ENCODE results near the gene ZC3H15.

The ZC3H15 gene

GRCh38 chr2:186456941-186457340 is 29.1 kb upstream of the ZC3H15 start:
- H3K36me3 ChIP-seq (ENCODE audit: control insufficient read depth in 1 of 2, insufficient read depth in 2 of 2, low read depth in 1 of 2, low read length in 2 of 2): peaks cover 0 to 5% of the 10 kb centered on the region in 2 experiments
- no peak overlapping the region for H2BK12ac ChIP-seq (ENCODE audit: low read length in 2 of 2)
- DNase-seq: no peak
- H3K9me3 ChIP-seq (ENCODE audit: control insufficient read depth, low read length): no peaks in the 10 kb centered on the region
- no peaks in the 10 kb centered on the region for H3K79me1 ChIP-seq (replicated peaks; ENCODE audit: low read length, poor library complexity, severe bottlenecking)
- H3K23ac ChIP-seq (ENCODE audit: low read length in 2 of 2): no peak overlapping the region
- no peak overlapping the region for H3K4me3 ChIP-seq (ENCODE audit: insufficient read depth in 1 of 2, low read depth in 1 of 2, low read length in 2 of 2)
- 71% methylated on average over 1 of the region's 4 CpGs for WGBS
- H2AFZ ChIP-seq (ENCODE audit: low read depth, low read length): no peak overlapping the region
- no peak overlapping the region for H3K9ac ChIP-seq (ENCODE audit: low read length)
- no peak overlapping the region for H2BK5ac ChIP-seq (ENCODE audit: low read depth, low read length, poor library complexity, severe bottlenecking)
- H3K27ac ChIP-seq (ENCODE audit: low read length, poor library complexity, severe bottlenecking): no peak overlapping the region
- H4K8ac ChIP-seq (ENCODE audit: low read length): no peak overlapping the region
- H2BK15ac ChIP-seq (ENCODE audit: low read depth, poor library complexity, severe bottlenecking): no peak overlapping the region
- H3K27me3 ChIP-seq (ENCODE audit: control insufficient read depth in 1 of 2, insufficient read depth in 1 of 2, low read length in 2 of 2): no peaks in the 10 kb centered on the region
- H3K4ac ChIP-seq (ENCODE audit: low read depth in 1 of 2, low read length in 2 of 2): no peak overlapping the region
- H3K4me1 ChIP-seq (ENCODE audit: control insufficient read depth, insufficient read depth, low read depth, low read length): no peaks in the 10 kb centered on the region
- H2BK120ac ChIP-seq (ENCODE audit: low read depth, low read length): no peak overlapping the region
- H3K14ac ChIP-seq (ENCODE audit: low read length in 2 of 2): no peak overlapping the region
- H4K91ac ChIP-seq (ENCODE audit: low read length): no peak overlapping the region
- no peak overlapping the region for H3K18ac ChIP-seq (ENCODE audit: low read depth in 1 of 2, low read length in 2 of 2)
- no peak overlapping the region for H2AK5ac ChIP-seq (ENCODE audit: low read length, severe bottlenecking)
- no peak overlapping the region for H3K4me2 ChIP-seq (ENCODE audit: low read length, poor library complexity, severe bottlenecking)

DNA sequence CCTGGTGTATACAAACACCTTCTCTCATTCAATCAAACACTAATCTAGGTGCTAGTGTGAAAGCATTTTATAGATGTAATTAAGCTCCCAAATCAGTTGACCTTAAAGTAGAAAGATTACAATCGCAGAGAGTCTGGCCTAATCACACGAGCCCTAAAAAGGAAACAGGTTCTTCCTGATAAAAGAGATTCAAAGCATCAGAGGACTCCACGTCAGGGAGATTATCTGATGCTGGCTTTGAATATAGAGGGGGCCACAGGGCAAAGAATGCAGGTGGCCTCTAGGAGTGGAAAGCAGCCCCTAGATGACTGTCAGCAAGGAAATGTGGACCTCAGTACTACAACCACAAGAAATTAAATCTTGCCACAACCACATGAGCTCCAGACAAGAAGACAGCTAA is 28.2 kb upstream of the ZC3H15 start:
- 64% methylated on average over 3 of the region's 3 CpGs for WGBS
- H2AK5ac ChIP-seq (ENCODE audit: low read length, severe bottlenecking): no peak overlapping the region
- no peak overlapping the region for H3K4me2 ChIP-seq (ENCODE audit: low read length, poor library complexity, severe bottlenecking)
- no peak overlapping the region for H4K8ac ChIP-seq (ENCODE audit: low read length)
- H2BK5ac ChIP-seq (ENCODE audit: low read depth, low read length, poor library complexity, severe bottlenecking): no peak overlapping the region
- no peak for DNase-seq
- no peaks in the 10 kb centered on the region for H3K9me3 ChIP-seq (ENCODE audit: control insufficient read depth, low read length)
- H2AFZ ChIP-seq (ENCODE audit: low read depth, low read length): no peak overlapping the region
- peaks cover 0 to 5% of the 10 kb centered on the region in 2 experiments for H3K36me3 ChIP-seq (ENCODE audit: control insufficient read depth in 1 of 2, insufficient read depth in 2 of 2, low read depth in 1 of 2, low read length in 2 of 2)
- no peak overlapping the region for H3K23ac ChIP-seq (ENCODE audit: low read length in 2 of 2)
- H3K4me1 ChIP-seq (ENCODE audit: control insufficient read depth, insufficient read depth, low read depth, low read length): no peaks in the 10 kb centered on the region
- no peak overlapping the region for H2BK12ac ChIP-seq (ENCODE audit: low read length in 2 of 2)
- no peak overlapping the region for H3K18ac ChIP-seq (ENCODE audit: low read depth in 1 of 2, low read length in 2 of 2)
- no peaks in the 10 kb centered on the region for H3K79me1 ChIP-seq (replicated peaks; ENCODE audit: low read length, poor library complexity, severe bottlenecking)
- H3K27me3 ChIP-seq (ENCODE audit: control insufficient read depth in 1 of 2, insufficient read depth in 1 of 2, low read length in 2 of 2): no peaks in the 10 kb centered on the region
- H3K14ac ChIP-seq (ENCODE audit: low read length in 2 of 2): no peak overlapping the region
- H2BK15ac ChIP-seq (ENCODE audit: low read depth, poor library complexity, severe bottlenecking): no peak overlapping the region
- H4K91ac ChIP-seq (ENCODE audit: low read length): no peak overlapping the region
- no peak overlapping the region for H3K4ac ChIP-seq (ENCODE audit: low read depth in 1 of 2, low read length in 2 of 2)
- no peak overlapping the region for H3K9ac ChIP-seq (ENCODE audit: low read length)
- H2BK120ac ChIP-seq (ENCODE audit: low read depth, low read length): no peak overlapping the region
- no peak overlapping the region for H3K4me3 ChIP-seq (ENCODE audit: insufficient read depth in 1 of 2, low read depth in 1 of 2, low read length in 2 of 2)
- H3K27ac ChIP-seq (ENCODE audit: low read length, poor library complexity, severe bottlenecking): no peak overlapping the region

DNA sequence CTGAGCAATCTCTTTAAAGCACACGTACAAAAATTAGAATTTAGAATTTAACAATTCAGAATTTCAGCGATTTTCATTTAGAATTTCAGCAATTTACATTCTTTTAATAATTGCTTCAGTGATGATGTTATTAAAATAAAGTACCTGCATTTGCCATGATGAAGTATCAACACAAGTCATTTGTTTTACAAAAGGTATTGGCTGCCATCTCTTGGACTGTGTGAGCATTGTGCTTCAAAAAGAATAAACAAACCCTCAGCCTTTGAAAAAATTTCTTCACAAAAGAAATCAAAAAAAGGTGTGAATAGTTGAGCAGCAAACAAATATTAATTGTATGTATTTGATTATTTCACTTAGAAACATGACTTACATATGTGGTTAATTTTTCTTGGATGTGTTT is 27.1 kb upstream of the ZC3H15 start:
- peaks cover 0 to 5% of the 10 kb centered on the region in 2 experiments for H3K36me3 ChIP-seq (ENCODE audit: control insufficient read depth in 1 of 2, insufficient read depth in 2 of 2, low read depth in 1 of 2, low read length in 2 of 2)
- H2BK12ac ChIP-seq (ENCODE audit: low read length in 2 of 2): no peak overlapping the region
- no peak overlapping the region for H3K14ac ChIP-seq (ENCODE audit: low read length in 2 of 2)
- no peaks in the 10 kb centered on the region for H3K9me3 ChIP-seq (ENCODE audit: control insufficient read depth, low read length)
- no peak overlapping the region for H3K9ac ChIP-seq (ENCODE audit: low read length)
- H2AK5ac ChIP-seq (ENCODE audit: low read length, severe bottlenecking): no peak overlapping the region
- no CpG with 5 or more reads among the region's 2 CpGs for WGBS
- no peak overlapping the region for H4K91ac ChIP-seq (ENCODE audit: low read length)
- DNase-seq: peak; percentile 24
- no peak overlapping the region for H3K4ac ChIP-seq (ENCODE audit: low read depth in 1 of 2, low read length in 2 of 2)
- no peak overlapping the region for H2AFZ ChIP-seq (ENCODE audit: low read depth, low read length)
- no peaks in the 10 kb centered on the region for H3K79me1 ChIP-seq (replicated peaks; ENCODE audit: low read length, poor library complexity, severe bottlenecking)
- H3K4me2 ChIP-seq (ENCODE audit: low read length, poor library complexity, severe bottlenecking): no peak overlapping the region
- H4K8ac ChIP-seq (ENCODE audit: low read length): no peak overlapping the region
- no peaks in the 10 kb centered on the region for H3K27me3 ChIP-seq (ENCODE audit: control insufficient read depth in 1 of 2, insufficient read depth in 1 of 2, low read length in 2 of 2)
- no peak overlapping the region for H3K27ac ChIP-seq (ENCODE audit: low read length, poor library complexity, severe bottlenecking)
- no peak overlapping the region for H3K18ac ChIP-seq (ENCODE audit: low read depth in 1 of 2, low read length in 2 of 2)
- H3K4me3 ChIP-seq (ENCODE audit: insufficient read depth in 1 of 2, low read depth in 1 of 2, low read length in 2 of 2): no peak overlapping the region
- H2BK5ac ChIP-seq (ENCODE audit: low read depth, low read length, poor library complexity, severe bottlenecking): no peak overlapping the region
- no peak overlapping the region for H2BK120ac ChIP-seq (ENCODE audit: low read depth, low read length)
- no peaks in the 10 kb centered on the region for H3K4me1 ChIP-seq (ENCODE audit: control insufficient read depth, insufficient read depth, low read depth, low read length)
- H3K23ac ChIP-seq (ENCODE audit: low read length in 2 of 2): no peak overlapping the region
- no peak overlapping the region for H2BK15ac ChIP-seq (ENCODE audit: low read depth, poor library complexity, severe bottlenecking)

DNA sequence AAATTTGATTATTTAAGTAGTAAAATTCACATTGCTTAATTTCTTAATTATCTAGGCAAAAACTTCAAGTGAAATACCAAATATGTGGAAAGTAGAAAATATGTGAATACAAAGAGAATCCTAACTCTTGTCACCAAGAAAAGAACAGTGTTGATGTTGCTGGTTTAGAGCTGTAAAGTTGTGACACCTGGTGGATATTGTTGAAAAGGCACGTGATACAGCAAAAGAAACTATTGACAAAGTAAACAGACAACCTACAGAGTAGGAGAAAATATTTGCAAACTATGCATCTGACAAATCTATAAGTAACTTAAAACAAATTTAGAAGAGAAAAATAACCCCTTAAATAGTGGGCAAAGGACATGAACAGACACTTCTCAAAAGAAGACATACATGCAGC is 25.6 kb upstream of the ZC3H15 start:
- H3K4me2 ChIP-seq (ENCODE audit: low read length, poor library complexity, severe bottlenecking): no peak overlapping the region
- H2BK15ac ChIP-seq (ENCODE audit: low read depth, poor library complexity, severe bottlenecking): no peak overlapping the region
- H2BK12ac ChIP-seq (ENCODE audit: low read length in 2 of 2): no peak overlapping the region
- no peak overlapping the region for H3K4ac ChIP-seq (ENCODE audit: low read depth in 1 of 2, low read length in 2 of 2)
- DNase-seq: peak; percentile 12
- no peak overlapping the region for H3K23ac ChIP-seq (ENCODE audit: low read length in 2 of 2)
- no peak overlapping the region for H4K8ac ChIP-seq (ENCODE audit: low read length)
- H3K36me3 ChIP-seq (ENCODE audit: control insufficient read depth in 1 of 2, insufficient read depth in 2 of 2, low read depth in 1 of 2, low read length in 2 of 2): peaks cover 0 to 5% of the 10 kb centered on the region in 2 experiments
- no peaks in the 10 kb centered on the region for H3K79me1 ChIP-seq (replicated peaks; ENCODE audit: low read length, poor library complexity, severe bottlenecking)
- H4K91ac ChIP-seq (ENCODE audit: low read length): no peak overlapping the region
- H3K14ac ChIP-seq (ENCODE audit: low read length in 2 of 2): no peak overlapping the region
- H3K9me3 ChIP-seq (ENCODE audit: control insufficient read depth, low read length): no peaks in the 10 kb centered on the region
- no peaks in the 10 kb centered on the region for H3K4me1 ChIP-seq (ENCODE audit: control insufficient read depth, insufficient read depth, low read depth, low read length)
- no peak overlapping the region for H2BK120ac ChIP-seq (ENCODE audit: low read depth, low read length)
- H3K4me3 ChIP-seq (ENCODE audit: insufficient read depth in 1 of 2, low read depth in 1 of 2, low read length in 2 of 2): no peak overlapping the region
- H3K27me3 ChIP-seq (ENCODE audit: control insufficient read depth in 1 of 2, insufficient read depth in 1 of 2, low read length in 2 of 2): no peaks in the 10 kb centered on the region
- no peak overlapping the region for H3K27ac ChIP-seq (ENCODE audit: low read length, poor library complexity, severe bottlenecking)
- H3K9ac ChIP-seq (ENCODE audit: low read length): no peak overlapping the region
- no CpG with 5 or more reads among the region's 1 CpG for WGBS
- no peak overlapping the region for H2BK5ac ChIP-seq (ENCODE audit: low read depth, low read length, poor library complexity, severe bottlenecking)
- no peak overlapping the region for H3K18ac ChIP-seq (ENCODE audit: low read depth in 1 of 2, low read length in 2 of 2)
- H2AFZ ChIP-seq (ENCODE audit: low read depth, low read length): no peak overlapping the region
- no peak overlapping the region for H2AK5ac ChIP-seq (ENCODE audit: low read length, severe bottlenecking)
